Esophagus muscularis mucosa (tissue), 4 donors: ENCODE data around the gene SNX13. TPM values are rescaled to one million over a fixed set of nuclear protein-coding genes. Genes with fewer than 3 reads are reported as not detected.

Source experiments
- DNase-seq: peaks from one replicate; pipeline ENCODE4 v3.0.0-alpha.2; 2017; ENCODE audit errors: extremely low spot score
- H3K27ac ChIP-seq, 4 donors: fragments of 200-600 bp; sonication (generic); replicated peaks in 1 of 4; 1 replicate in 3 of 4; 2 replicates in 1 of 4; pipeline ENCODE4 v1.5.1; 2016 to 2019; ENCODE audit warnings: mild to moderate bottlenecking in 1 of 4
- H3K27me3 ChIP-seq, 4 donors: fragments of 200-600 bp; sonication (generic); one replicate each; pipeline versions ENCODE4 v1.5.1 to v1.6.0; 2016 to 2019
- H3K36me3 ChIP-seq, 4 donors: fragments of 200-600 bp; sonication (generic); one replicate each; pipeline ENCODE4 v1.5.1; 2016 to 2019
- H3K4me1 ChIP-seq, 4 donors: fragments of 200-600 bp; sonication (generic); one replicate each; pipeline ENCODE4 v1.5.1; 2016 to 2019
- H3K4me3 ChIP-seq, 4 donors: fragments of 200-600 bp; sonication (generic); 1 replicate in 2 of 4; 2 replicates in 2 of 4; pipeline ENCODE4 v1.5.1; 2016 to 2019; ENCODE audit warnings: mild to moderate bottlenecking in 4 of 4, moderate library complexity in 1 of 4
- H3K9me3 ChIP-seq, 4 donors: fragments of 200-600 bp; sonication (generic); 1 replicate in 3 of 4; 2 replicates in 1 of 4; pipeline ENCODE4 v1.5.1; 2016 to 2019
- EP300 ChIP-seq: sonication (generic); formaldehyde crosslinking; IDR thresholded peaks from one replicate; pipeline ENCODE4 v1.6.1; 2017; ENCODE audit warnings: antibody characterized with exemption
- POLR2A ChIP-seq: fragments of 450-650 bp; IDR thresholded peaks from one replicate; pipeline ENCODE4 v1.6.1; 2017; ENCODE audit warnings: antibody characterized with exemption, moderate library complexity, mild to moderate bottlenecking, low read depth
- POLR2AphosphoS5 ChIP-seq, 2 donors: sonication (generic); formaldehyde crosslinking; IDR thresholded peaks; one replicate each; pipeline ENCODE4 v1.6.1; 2017; ENCODE audit warnings: antibody characterized with exemption in 2 of 2
- WGBS: methylation state at CpG from one replicate; pipeline ENCODE4 v1.1.5; 2018; 5-methylcytosine and 5-hydroxymethylcytosine counted together
- intact Hi-C: fragments of 100-400 bp; cut with DNase I; formaldehyde crosslinking; loops from one replicate; pipeline ENCODE4 v1.15.1; 2023
- total RNA-seq, 4 donors: library from RNA; depleted of rRNA; stranded (reverse); fragments of >200 nt; gene quantifications; one replicate each; pipeline versions ENCODE4 v1.1.0 to v1.2.1, GENCODE V29; 2016
- TF ChIP-seq, protein P1 (sequence below), 3 experiments: fragments of 200-600 bp in 2 of 3; fragments of 450-650 bp in 1 of 3; sonication (generic) in 2 of 3; IDR thresholded peaks; one replicate each; pipeline ENCODE4 v1.5.1; 2017 to 2019; ENCODE audit warnings: antibody characterized with exemption in 3 of 3, mild to moderate bottlenecking in 2 of 3, moderate library complexity in 1 of 3

Gene SNX13
- total RNA-seq, 4 donors from 2014 or later, result 37.9 to 51.8 (median 43.9) TPM

DNA sequence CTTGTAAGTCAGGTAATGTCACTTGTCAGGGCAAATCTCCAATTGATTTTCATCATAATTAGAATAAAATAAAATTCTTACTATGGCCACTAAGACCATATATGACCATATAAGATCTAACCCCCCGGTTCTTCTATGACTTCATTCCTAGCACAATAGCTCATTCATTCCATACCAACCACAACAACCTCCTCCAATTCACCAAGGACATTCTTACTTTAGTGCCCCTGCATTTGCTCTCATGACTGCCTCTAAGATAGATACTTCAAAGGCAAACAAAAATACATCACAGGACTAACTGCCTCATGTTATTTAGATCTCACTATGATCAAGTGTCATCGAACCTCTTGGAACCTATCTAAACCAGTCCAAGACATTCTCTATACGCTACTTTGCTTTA is 90.8 kb downstream of the SNX13 start:
- peaks cover 0 to 33% (median 9%) of the 10 kb centered on the region in 4 donors for H3K36me3 ChIP-seq
- intact Hi-C loops, result no loop called here
- no peaks in the 10 kb centered on the region for H3K4me1 ChIP-seq
- no peak overlapping the region for H3K27ac ChIP-seq
- no peak for TF ChIP-seq EP300
- TF ChIP-seq POLR2A, result no peak
- H3K4me3 ChIP-seq, result no peak overlapping the region
- 97% methylated on average over 3 of the region's 3 CpGs for WGBS
- H3K27me3 ChIP-seq, result no peaks in the 10 kb centered on the region
- H3K9me3 ChIP-seq, result no peaks in the 10 kb centered on the region
- DNase-seq, result no peak

DNA sequence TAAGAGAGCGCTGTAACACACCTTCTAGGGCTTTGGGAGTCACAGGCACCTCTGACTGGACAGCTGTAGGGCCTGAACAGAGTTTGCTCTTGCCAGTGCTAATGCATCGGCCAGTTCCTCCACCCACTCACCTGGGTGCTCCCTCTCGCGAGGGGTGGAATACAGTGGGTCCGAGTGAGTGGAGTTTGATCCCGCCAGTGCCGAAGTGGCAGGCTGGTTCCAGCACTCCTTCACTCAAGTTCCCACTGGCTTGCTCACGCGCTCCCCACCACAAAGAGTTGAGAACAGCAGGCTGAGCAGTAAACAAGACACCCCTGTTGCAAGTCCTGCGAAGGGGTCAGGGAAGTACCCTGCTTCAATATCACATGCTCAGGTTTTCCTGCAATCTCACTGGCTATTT is 91.8 kb downstream of the SNX13 start:
- H3K27ac ChIP-seq, result no peak overlapping the region
- no peaks in the 10 kb centered on the region for H3K27me3 ChIP-seq
- no peak overlapping the region for H3K4me3 ChIP-seq
- no peaks in the 10 kb centered on the region for H3K4me1 ChIP-seq
- H3K9me3 ChIP-seq, result no peaks in the 10 kb centered on the region
- H3K36me3 ChIP-seq, result peaks cover 0 to 33% (median 9%) of the 10 kb centered on the region in 4 donors
- no peak for DNase-seq
- WGBS, result 100% methylated on average over 10 of the region's 10 CpGs
- intact Hi-C loops, result no loop called here
- TF ChIP-seq, protein P1, sequence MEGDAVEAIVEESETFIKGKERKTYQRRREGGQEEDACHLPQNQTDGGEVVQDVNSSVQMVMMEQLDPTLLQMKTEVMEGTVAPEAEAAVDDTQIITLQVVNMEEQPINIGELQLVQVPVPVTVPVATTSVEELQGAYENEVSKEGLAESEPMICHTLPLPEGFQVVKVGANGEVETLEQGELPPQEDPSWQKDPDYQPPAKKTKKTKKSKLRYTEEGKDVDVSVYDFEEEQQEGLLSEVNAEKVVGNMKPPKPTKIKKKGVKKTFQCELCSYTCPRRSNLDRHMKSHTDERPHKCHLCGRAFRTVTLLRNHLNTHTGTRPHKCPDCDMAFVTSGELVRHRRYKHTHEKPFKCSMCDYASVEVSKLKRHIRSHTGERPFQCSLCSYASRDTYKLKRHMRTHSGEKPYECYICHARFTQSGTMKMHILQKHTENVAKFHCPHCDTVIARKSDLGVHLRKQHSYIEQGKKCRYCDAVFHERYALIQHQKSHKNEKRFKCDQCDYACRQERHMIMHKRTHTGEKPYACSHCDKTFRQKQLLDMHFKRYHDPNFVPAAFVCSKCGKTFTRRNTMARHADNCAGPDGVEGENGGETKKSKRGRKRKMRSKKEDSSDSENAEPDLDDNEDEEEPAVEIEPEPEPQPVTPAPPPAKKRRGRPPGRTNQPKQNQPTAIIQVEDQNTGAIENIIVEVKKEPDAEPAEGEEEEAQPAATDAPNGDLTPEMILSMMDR (IDR thresholded peaks at IDR 0.05), result no peak
- TF ChIP-seq EP300, result no peak
- no peak for TF ChIP-seq POLR2AphosphoS5 (IDR thresholded peaks at IDR 0.05)

DNA sequence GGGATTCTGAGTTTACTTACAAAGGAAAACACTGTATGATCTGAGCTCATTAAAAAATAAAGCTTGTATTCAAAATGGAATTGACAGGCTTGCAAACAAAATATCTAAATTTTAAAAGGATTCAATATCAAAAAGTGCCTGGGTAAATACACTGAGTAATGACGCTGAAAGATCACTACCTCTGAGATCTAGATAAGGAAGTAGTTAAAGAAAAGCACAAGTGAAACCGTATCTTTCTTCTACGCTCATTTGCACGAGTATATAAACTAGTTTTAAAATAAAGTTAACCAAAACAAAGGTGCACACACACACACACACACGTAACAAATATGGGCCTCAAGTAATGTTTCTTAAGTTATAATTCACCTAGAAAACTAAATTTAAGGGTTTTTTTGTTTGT is 93.4 kb downstream of the SNX13 start:
- 92% methylated on average over 5 of the region's 5 CpGs for WGBS
- Histone ChIP-seq H3K4me1 (no peaks in the 10 kb centered on the region), H3K27me3 (no peaks in the 10 kb centered on the region), H3K36me3 (peaks cover 0 to 32% (median 8%) of the 10 kb centered on the region in 4 donors), H3K27ac (no peak overlapping the region), H3K4me3 (no peak overlapping the region), H3K9me3 (no peaks in the 10 kb centered on the region)
- no peak for DNase-seq
- intact Hi-C loops, result no loop called here
- TF ChIP-seq, protein P1 (IDR thresholded peaks at IDR 0.05), result no peak
- TF ChIP-seq POLR2AphosphoS5 (IDR thresholded peaks at IDR 0.05) (no peak), EP300 (no peak), POLR2A (no peak)

DNA sequence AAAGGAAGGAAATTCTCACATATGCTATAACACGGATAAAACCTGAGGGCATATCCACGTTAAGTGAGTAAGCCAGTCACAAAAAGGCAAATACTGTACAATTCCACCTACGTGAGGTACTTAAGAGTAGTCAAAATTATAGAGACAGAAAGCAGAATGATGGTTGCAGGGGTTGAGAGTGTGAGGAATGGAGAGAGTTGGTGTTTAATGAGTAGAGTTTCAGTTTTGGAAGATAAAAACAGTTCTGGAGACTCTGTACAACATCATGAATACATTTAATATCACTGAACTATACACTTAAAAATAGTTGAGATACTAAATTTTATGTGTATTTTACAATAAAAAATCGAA is 95.1 kb downstream of the SNX13 start:
- intact Hi-C loops, result no loop called here

DNA sequence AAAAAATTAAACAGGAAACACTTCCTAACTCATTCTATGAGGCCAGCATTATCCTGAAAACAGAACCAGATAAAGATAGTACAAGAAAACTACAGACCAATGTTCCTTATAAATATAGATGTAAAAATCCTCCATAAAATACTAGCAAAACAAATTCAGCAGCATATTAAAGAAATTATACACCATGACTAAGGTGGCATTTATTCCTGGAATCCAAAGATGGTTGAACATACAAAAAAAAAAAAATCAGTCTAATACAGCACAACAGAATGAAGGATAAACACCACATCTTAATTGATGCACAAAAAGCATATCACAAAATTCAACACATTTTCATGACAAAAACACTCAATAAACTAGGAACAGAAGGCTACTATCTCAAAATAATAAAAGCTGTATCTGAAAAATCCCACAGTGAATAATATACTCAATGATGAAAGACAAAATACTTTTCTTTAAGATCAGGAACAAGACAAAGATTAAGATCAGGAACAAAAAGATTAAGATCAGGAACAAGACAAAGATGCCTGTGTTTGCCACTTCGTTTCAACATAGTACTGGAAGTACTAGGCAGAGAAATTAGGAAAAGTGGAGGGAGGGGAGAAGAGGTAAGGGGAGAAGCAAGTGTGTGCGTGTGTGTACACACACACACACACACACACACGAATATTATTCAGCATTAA is 95.6 kb downstream of the SNX13 start:
- TF ChIP-seq POLR2AphosphoS5 (IDR thresholded peaks at IDR 0.05) (no peak), EP300 (no peak), POLR2A (no peak)
- TF ChIP-seq, protein P1 (IDR thresholded peaks at IDR 0.05), result no peak
- intact Hi-C loops, result no loop called here
- Histone ChIP-seq H3K9me3 (no peaks in the 10 kb centered on the region), H3K4me1 (no peaks in the 10 kb centered on the region), H3K4me3 (no peak overlapping the region), H3K27ac (no peak overlapping the region), H3K27me3 (no peaks in the 10 kb centered on the region), H3K36me3 (peaks cover 4 to 47% (median 7%) of the 10 kb centered on the region in 4 donors)
- no peak for DNase-seq
- WGBS, result 68% methylated on average over 3 of the region's 3 CpGs

More for the DNA sequence above, 95.1 kb downstream of the SNX13 start:
- no peak for TF ChIP-seq POLR2A
- TF ChIP-seq, protein P1 (IDR thresholded peaks at IDR 0.05), result no peak
- TF ChIP-seq EP300, result no peak
- no peak for TF ChIP-seq POLR2AphosphoS5 (IDR thresholded peaks at IDR 0.05)
- Histone ChIP-seq H3K9me3 (no peaks in the 10 kb centered on the region), H3K36me3 (peaks cover 0 to 43% (median 5%) of the 10 kb centered on the region in 4 donors), H3K4me3 (no peak overlapping the region), H3K4me1 (no peaks in the 10 kb centered on the region), H3K27ac (no peak overlapping the region), H3K27me3 (no peaks in the 10 kb centered on the region)
- DNase-seq, result no peak
- WGBS, result 85% methylated on average over 4 of the region's 4 CpGs
